Smooth muscle cell (in vitro differentiated cells): ENCODE data around the gene PTPRM. TPM values are rescaled to one million over a fixed set of nuclear protein-coding genes. Genes with fewer than 3 reads are reported as not detected.

Source experiments
- DNase-seq: peaks from one replicate; lab custom pipeline; 2025; ENCODE audit not compliant: unreplicated experiment; lab: John Stamatoyannopoulos, UW
- H2AFZ ChIP-seq: fragments of 200-600 bp; sonication (generic); 2 replicates; pipeline ENCODE4 v1.6.0; 2016; ENCODE audit warnings: antibody characterized with exemption, low read depth, mild to moderate bottlenecking
- H3F3A ChIP-seq: fragments of 200-600 bp; sonication (generic); 2 replicates; pipeline ENCODE4 v1.6.0; 2017; ENCODE audit warnings: antibody characterized with exemption, low read depth
- H3K27ac ChIP-seq: fragments of 200-600 bp; sonication (generic); 2 replicates; pipeline ENCODE4 v1.5.1; 2016; ENCODE audit warnings: low read depth, mild to moderate bottlenecking
- H3K27me3 ChIP-seq: fragments of 200-600 bp; sonication (generic); 2 replicates; pipeline ENCODE4 v1.6.1; 2016; ENCODE audit warnings: low read depth, mild to moderate bottlenecking
- H3K36me3 ChIP-seq: fragments of 200-600 bp; sonication (generic); 2 replicates; pipeline ENCODE4 v1.5.1; 2016; ENCODE audit warnings: low read depth
- H3K4me1 ChIP-seq: fragments of 200-600 bp; sonication (generic); 2 replicates; pipeline ENCODE4 v1.5.1; 2016; ENCODE audit warnings: low read depth
- H3K4me2 ChIP-seq: fragments of 200-600 bp; sonication (generic); 2 replicates; pipeline ENCODE4 v1.6.0; 2016; ENCODE audit warnings: mild to moderate bottlenecking
- H3K4me3 ChIP-seq: fragments of 200-600 bp; sonication (generic); 2 replicates; pipeline ENCODE4 v1.5.1; 2016; ENCODE audit warnings: mild to moderate bottlenecking
- H3K79me2 ChIP-seq: fragments of 200-600 bp; sonication (generic); 2 replicates; pipeline ENCODE4 v1.6.0; 2016; ENCODE audit warnings: low read depth, mild to moderate bottlenecking
- H3K9ac ChIP-seq: fragments of 200-600 bp; sonication (generic); 2 replicates; pipeline ENCODE4 v1.6.0; 2016; ENCODE audit warnings: low read depth
- H3K9me3 ChIP-seq: fragments of 200-600 bp; sonication (generic); replicated peaks from 2 replicates; pipeline ENCODE4 v1.5.1; 2016; ENCODE audit warnings: low read depth
- H4K20me1 ChIP-seq: fragments of 200-600 bp; sonication (generic); 2 replicates; pipeline ENCODE4 v1.6.0; 2016; ENCODE audit warnings: low read depth
- CTCF ChIP-seq: fragments of 200-600 bp; sonication (generic); IDR thresholded peaks from 2 replicates; pipeline ENCODE4 v1.5.1; 2017; ENCODE audit warnings: borderline replicate concordance, mild to moderate bottlenecking, antibody characterized with exemption; ENCODE audit not compliant: insufficient read depth, poor library complexity, severe bottlenecking
- WGBS: methylation state at CpG from one replicate; pipeline ENCODE4 v1.1.7; 2016; ENCODE audit warnings: low lambda C conversion rate; 5-methylcytosine and 5-hydroxymethylcytosine counted together
- polyA plus RNA-seq: library from polyadenylated mRNA; unstranded; fragments of >200 nt; fragmentation: Nextera tagmentation; extraction: Ambion mirVana; gene quantifications from 2 replicates; pipeline ENCODE4 v1.2.1, GENCODE V29; 2016
- total RNA-seq: library from RNA; depleted of rRNA; stranded (reverse); fragments of >200 nt; gene quantifications from 2 replicates; pipeline ENCODE4 v1.2.3, GENCODE V29; 2014

The PTPRM gene
- total and polyA plus RNA-seq, 2 experiments from 2014 or later: 57.5 to 115 TPM

DNA sequence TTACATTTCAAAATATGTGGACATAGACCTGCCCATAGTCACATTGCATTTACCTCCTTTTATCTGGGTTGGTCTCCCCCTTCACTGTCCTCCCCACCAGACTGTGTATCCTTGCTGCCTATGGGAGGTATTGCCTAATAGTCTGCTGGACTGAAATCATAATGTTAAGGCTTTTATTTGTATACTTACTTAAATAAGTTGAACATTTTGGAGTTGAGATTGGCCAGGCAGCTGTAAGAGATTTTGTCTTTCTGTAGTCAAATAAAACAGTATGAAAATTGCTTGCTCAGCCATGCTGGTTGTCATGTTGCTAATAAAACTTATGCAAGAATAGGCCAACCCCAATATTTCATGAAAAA lies 280.9 kb downstream of the PTPRM start:
- DNase-seq: no peak
- Histone ChIP-seq H3K4me2 (no peak overlapping the region), H3K4me1 (no peaks in the 10 kb centered on the region), H3K4me3 (no peak overlapping the region), H4K20me1 (peaks cover 18% of the 10 kb centered on the region), H2AFZ (no peak overlapping the region), H3K27me3 (no peaks in the 10 kb centered on the region), H3F3A (no peaks in the 10 kb centered on the region), H3K36me3 (no peaks in the 10 kb centered on the region), H3K9me3 (peaks cover 12% of the 10 kb centered on the region), H3K27ac (no peak overlapping the region), H3K9ac (no peak overlapping the region), H3K79me2 (peaks cover 27% of the 10 kb centered on the region)
- no peak for TF ChIP-seq CTCF

DNA sequence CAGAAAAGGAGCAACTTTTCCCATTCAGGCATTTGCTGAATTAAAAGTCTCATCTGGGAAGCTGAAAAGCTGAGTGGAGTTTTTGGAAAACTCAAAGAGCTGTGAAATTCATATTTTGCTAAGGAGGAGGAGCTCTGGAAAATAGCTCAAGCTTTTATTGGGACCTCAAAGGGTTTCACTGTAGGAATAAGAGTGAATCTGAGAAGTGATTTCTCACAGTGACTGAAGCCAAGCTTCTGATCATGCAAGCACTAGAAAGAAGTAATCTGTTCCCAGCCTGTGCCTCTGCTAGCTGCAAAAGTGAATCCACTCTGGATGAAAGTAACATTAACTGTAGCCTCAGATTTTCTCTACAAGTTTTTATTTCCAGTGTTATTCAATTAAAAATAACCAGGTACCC lies 283.3 kb downstream of the PTPRM start:
- TF ChIP-seq CTCF: no peak
- Histone ChIP-seq H3K9ac (no peak overlapping the region), H3K27ac (no peak overlapping the region), H3K27me3 (no peaks in the 10 kb centered on the region), H3K79me2 (peaks cover 14% of the 10 kb centered on the region), H3K4me1 (no peaks in the 10 kb centered on the region), H3K4me2 (no peak overlapping the region), H3K36me3 (no peaks in the 10 kb centered on the region), H3K4me3 (no peak overlapping the region), H3F3A (no peaks in the 10 kb centered on the region), H4K20me1 (peaks cover 29% of the 10 kb centered on the region), H3K9me3 (no peaks in the 10 kb centered on the region), H2AFZ (no peak overlapping the region)
- no peak for DNase-seq

GRCh38 chr18:7855028-7855427 lies 287.9 kb downstream of the PTPRM start:
- 88% methylated on average over 1 of the region's 1 CpG for WGBS

More at GRCh38 chr18:7855028-7855427, 287.9 kb downstream of the PTPRM start:
- Histone ChIP-seq H3K36me3 (no peaks in the 10 kb centered on the region), H4K20me1 (peaks cover 49% of the 10 kb centered on the region), H3K4me1 (no peaks in the 10 kb centered on the region), H3K27ac (no peak overlapping the region), H3K9ac (no peak overlapping the region), H3K27me3 (no peaks in the 10 kb centered on the region), H3K4me3 (no peak overlapping the region), H3K79me2 (peaks cover 4% of the 10 kb centered on the region), H3F3A (no peaks in the 10 kb centered on the region), H3K9me3 (no peaks in the 10 kb centered on the region), H2AFZ (no peak overlapping the region), H3K4me2 (no peak overlapping the region)
- no peak for DNase-seq
- no peak for TF ChIP-seq CTCF
